Measurements from ENCODE around the gene POU5F1. TPM values are rescaled to one million over a fixed set of nuclear protein-coding genes. Genes with fewer than 3 reads are reported as not detected.
A peak's percentile ranks its signal among the peaks of the same experiment; 100 is the strongest.
"Not testable (repeated sequence)": the region's sequence is repeated elsewhere in the genome, so short reads cannot be mapped to it uniquely, and the experiment has no call there.

The POU5F1 gene
- total and polyA plus RNA-seq, 7 experiments from 2014 or later: 0.18 to 0.46 TPM; not detected in 5

DNA sequence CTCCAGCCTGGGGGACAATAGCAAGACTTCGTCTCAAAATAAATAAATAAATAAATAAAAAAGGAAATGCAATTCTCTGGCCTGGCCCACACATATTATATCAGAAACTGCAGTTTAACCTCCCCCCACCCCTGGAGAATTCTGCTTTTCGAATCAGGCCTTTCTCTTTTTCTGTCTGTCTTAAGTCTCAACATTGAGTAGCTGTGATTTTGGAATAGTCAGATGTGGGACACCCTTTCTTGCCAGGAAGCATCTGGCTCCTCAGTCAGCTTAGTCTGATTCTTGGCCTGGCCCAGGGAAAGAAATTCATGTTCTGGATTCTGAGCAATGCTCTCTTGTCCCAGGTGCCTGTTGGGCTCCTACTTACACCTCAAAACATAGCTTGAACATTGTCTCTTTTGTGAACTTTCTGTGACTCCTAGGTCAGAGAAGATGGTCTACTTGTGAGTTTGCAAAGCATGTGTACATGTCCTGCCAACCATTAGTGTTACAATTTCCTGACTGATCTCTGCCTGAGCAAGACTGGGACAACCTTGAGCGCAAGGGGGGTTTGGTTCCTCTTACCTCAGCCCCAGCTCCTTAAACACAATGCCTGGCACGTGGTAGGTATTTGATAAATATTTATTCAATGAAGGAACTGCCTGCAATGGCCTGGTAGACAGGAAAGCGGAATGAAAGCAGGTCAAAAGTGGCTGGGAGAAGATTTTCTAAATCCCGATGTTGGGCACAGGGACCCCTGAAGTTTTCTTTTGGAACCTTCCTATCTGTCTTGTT is 23.8 kb upstream of the POU5F1 start:
- Histone ChIP-seq H3K4me1 (ENCODE audit: control insufficient read depth in 2 of 2, insufficient read depth in 2 of 2, low read length in 2 of 2) (peaks cover 7 to 10% of the 10 kb centered on the region in 2 donors), H3K36me3 (ENCODE audit: control insufficient read depth in 2 of 3, insufficient read depth in 3 of 3, low read length in 3 of 3) (peaks cover 0 to 15% (median 0%) of the 10 kb centered on the region in 3 experiments), H3K4me3 (ENCODE audit: low read length) (no peak overlapping the region), H3K27ac (ENCODE audit: low read depth, low read length) (no peak overlapping the region), H3K27me3 (ENCODE audit: control insufficient read depth in 2 of 2, insufficient read depth in 2 of 2, low read length in 2 of 2) (no peaks in the 10 kb centered on the region), H3K9me3 (ENCODE audit: control insufficient read depth in 2 of 3, low read length in 3 of 3) (no peaks in the 10 kb centered on the region)
- POLR2A ChIA-PET: interaction anchor here (0.6 to 5.8 kb wide), 9 partner anchors 37 to 1229 kb away, joined by 3 to 131 read pairs (median 3); partner anchors contain the start of genes CCHCR1, PSORS1C2 and TCF19
- H3K36me3 Mint-ChIP-seq: peaks cover 0 to 14% (median 7%) of the 10 kb centered on the region in 5 donors
- H3K27ac Mint-ChIP-seq: peak overlapping the region; percentile 5 to 87 (median 55)
- peak overlapping the region in 8 of 10 donors; percentile 11 to 61 (median 38) for H3K4me3 Mint-ChIP-seq
- H3K4me1 Mint-ChIP-seq: peaks cover 19 to 40% (median 28%) of the 10 kb centered on the region in 7 donors
- H3K27me3 Mint-ChIP-seq: peaks cover 0 to 3% (median 0%) of the 10 kb centered on the region in 5 donors
- ATAC-seq (no peak), DNase-seq (no peak)
- intact Hi-C loops (cut with micrococcal nuclease): no loop called here
- CTCF ChIA-PET: interaction anchor here (0.9 to 5.1 kb wide), 3 partner anchors 9 to 172 kb away, joined by 3 to 79 read pairs (median 3); no protein-coding TSS in a partner anchor
- H3K9me3 Mint-ChIP-seq: peaks cover 0 to 4% (median 0%) of the 10 kb centered on the region in 11 donors

DNA sequence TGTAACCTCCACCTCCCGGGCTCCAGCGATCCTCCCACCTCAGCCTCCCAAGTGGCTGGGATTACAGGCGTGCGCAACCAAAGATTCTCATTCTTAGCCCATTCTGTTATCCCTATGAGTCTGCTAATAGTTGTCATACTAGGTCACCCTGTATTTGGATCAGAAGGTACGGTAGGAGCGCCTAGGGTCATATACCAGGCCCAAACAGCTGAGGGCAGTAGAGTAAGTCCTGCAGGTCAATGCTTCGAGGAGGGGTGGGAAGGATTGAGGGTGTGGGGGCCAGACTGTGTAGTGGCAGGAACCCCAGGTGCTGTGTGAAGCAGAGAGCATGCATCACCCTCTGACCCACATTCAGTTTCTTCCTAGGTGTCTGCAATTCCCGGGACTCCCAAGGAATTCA is 22.7 kb upstream of the POU5F1 start:
- ChIA-PET CTCF (interaction anchor here (0.8 to 5.1 kb wide), 3 partner anchors 49 to 173 kb away, joined by 3 to 79 read pairs (median 11); partner anchors contain the start of gene PSORS1C2), POLR2A (interaction anchor here (1.0 to 1.5 kb wide), 4 partner anchors 56 to 578 kb away, joined by 3 to 4 read pairs (median 4); no protein-coding TSS in a partner anchor)
- Mint-ChIP-seq H3K9me3 (peaks cover 0 to 4% (median 0%) of the 10 kb centered on the region in 11 donors), H3K27me3 (peaks cover 0 to 3% (median 0%) of the 10 kb centered on the region in 5 donors), H3K27ac (peak overlapping the region in 3 of 9 donors; percentile 26 to 68 (median 56)), H3K4me1 (peaks cover 16 to 33% (median 23%) of the 10 kb centered on the region in 7 donors), H3K36me3 (peaks cover 0 to 10% (median 7%) of the 10 kb centered on the region in 5 donors), H3K4me3 (no peak overlapping the region)
- DNase-seq: no peak
- no peak overlapping the region for H3K27ac ChIP-seq (ENCODE audit: low read depth, low read length)
- intact Hi-C loops (cut with micrococcal nuclease): no loop called here
- no peaks in the 10 kb centered on the region for H3K9me3 ChIP-seq (ENCODE audit: control insufficient read depth in 2 of 3, low read length in 3 of 3)
- peaks cover 0 to 15% (median 0%) of the 10 kb centered on the region in 3 experiments for H3K36me3 ChIP-seq (ENCODE audit: control insufficient read depth in 2 of 3, insufficient read depth in 3 of 3, low read length in 3 of 3)
- H3K27me3 ChIP-seq (ENCODE audit: control insufficient read depth in 2 of 2, insufficient read depth in 2 of 2, low read length in 2 of 2): no peaks in the 10 kb centered on the region
- H3K4me1 ChIP-seq (ENCODE audit: control insufficient read depth in 2 of 2, insufficient read depth in 2 of 2, low read length in 2 of 2): peaks cover 3 to 7% of the 10 kb centered on the region in 2 donors
- no peak overlapping the region for H3K4me3 ChIP-seq (ENCODE audit: low read length)
- ATAC-seq: no peak

DNA sequence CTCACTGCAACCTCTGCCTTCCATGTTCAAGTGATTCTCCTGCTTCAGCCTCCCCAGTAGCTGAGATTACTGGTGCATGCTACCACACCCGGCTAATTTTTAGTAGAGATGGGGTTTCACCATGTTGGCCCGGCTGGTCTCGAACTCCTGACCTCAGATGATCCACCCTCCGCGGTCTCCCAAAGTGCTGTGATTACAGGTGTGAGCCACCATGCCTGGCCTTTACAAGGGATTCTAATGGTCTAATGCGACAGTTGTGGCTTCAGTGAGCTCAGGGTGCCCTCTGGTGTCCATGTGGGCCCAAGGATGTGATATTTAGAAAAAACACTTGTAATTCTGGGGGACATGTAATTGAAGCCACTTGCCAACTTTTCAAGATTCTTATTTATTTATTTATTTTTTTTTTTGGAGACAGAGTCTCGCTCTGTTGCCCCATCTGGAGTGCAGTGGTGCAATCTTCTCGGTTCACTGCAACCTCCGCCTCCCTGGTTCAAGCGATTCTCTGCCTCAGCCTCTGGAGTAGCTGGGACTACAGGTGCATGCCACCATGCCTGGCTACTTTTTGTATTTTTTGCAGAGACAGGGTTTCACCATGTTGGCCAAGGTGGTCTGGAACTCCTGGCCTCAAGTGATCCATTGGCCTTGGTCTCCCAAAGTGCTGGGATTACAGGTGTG is 22.1 kb upstream of the POU5F1 start:
- H3K27me3 ChIP-seq (ENCODE audit: control insufficient read depth in 2 of 2, insufficient read depth in 2 of 2, low read length in 2 of 2); H3K4me3 Mint-ChIP-seq; ATAC-seq; H3K4me3 ChIP-seq (ENCODE audit: low read length); H3K36me3 Mint-ChIP-seq; H3K4me1 ChIP-seq (ENCODE audit: control insufficient read depth in 2 of 2, insufficient read depth in 2 of 2, low read length in 2 of 2); H3K9me3 Mint-ChIP-seq; H3K9me3 ChIP-seq (ENCODE audit: control insufficient read depth in 2 of 3, low read length in 3 of 3); H3K27me3 Mint-ChIP-seq; H3K27ac ChIP-seq (ENCODE audit: low read depth, low read length): not testable (repeated sequence)
- Mint-ChIP-seq H3K4me1 (peaks cover 18 to 33% (median 23%) of the 10 kb centered on the region in 7 donors), H3K27ac (peak overlapping the region in 1 of 9 donors; percentile 9)
- intact Hi-C loops (cut with micrococcal nuclease): loop anchor here (1.0 kb wide), 3 partner anchors 33 to 174 kb away; no protein-coding TSS in a partner anchor
- DNase-seq: peak in 8 of 9 donors; percentile 20 to 59 (median 36)
- ChIA-PET CTCF (interaction anchor here (0.7 to 2.0 kb wide), 7 partner anchors 34 to 279 kb away, joined by 3 to 11 read pairs (median 4); partner anchors contain the start of genes CCHCR1, PSORS1C2 and TCF19), POLR2A (interaction anchor here (0.6 to 1.5 kb wide), 5 partner anchors 17 to 173 kb away, joined by 3 to 4 read pairs (median 3); no protein-coding TSS in a partner anchor)
- peaks cover 0 to 15% (median 0%) of the 10 kb centered on the region in 3 experiments for H3K36me3 ChIP-seq (ENCODE audit: control insufficient read depth in 2 of 3, insufficient read depth in 3 of 3, low read length in 3 of 3)

DNA sequence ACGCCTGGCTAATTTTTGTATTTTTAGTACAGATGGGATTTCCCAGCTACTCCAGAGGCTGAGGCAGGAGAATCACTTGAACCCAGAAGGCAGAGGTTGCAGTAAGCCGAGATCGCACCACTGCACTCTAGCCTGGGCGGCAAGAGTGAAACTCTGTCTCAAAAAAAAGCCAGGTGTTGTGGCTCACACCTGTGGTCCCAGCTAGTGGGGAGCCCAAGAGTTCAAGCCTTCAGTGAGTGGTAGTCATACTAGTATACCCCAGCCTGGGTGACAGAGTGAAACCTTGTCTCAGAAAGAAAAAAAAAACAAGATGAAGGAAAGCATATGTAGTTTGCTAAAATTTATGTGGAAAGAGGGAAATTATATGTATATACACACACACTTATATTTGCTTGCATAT is 20.0 kb upstream of the POU5F1 start:
- intact Hi-C loops (cut with micrococcal nuclease): no loop called here
- Mint-ChIP-seq H3K9me3 (peaks cover 0 to 4% (median 0%) of the 10 kb centered on the region in 11 donors), H3K27me3 (no peaks in the 10 kb centered on the region), H3K27ac (no peak overlapping the region), H3K4me1 (peaks cover 8 to 21% (median 11%) of the 10 kb centered on the region in 7 donors), H3K4me3 (no peak overlapping the region), H3K36me3 (peaks cover 0 to 5% (median 3%) of the 10 kb centered on the region in 5 donors)
- ChIA-PET POLR2A (interaction anchor here (0.5 to 0.7 kb wide), 5 partner anchors 26 to 1780 kb away, joined by 3 read pairs; no protein-coding TSS in a partner anchor), CTCF (interaction anchor here (0.7 kb wide), 2 partner anchors 177 to 207 kb away, joined by 3 to 5 read pairs; no protein-coding TSS in a partner anchor)
- no peaks in the 10 kb centered on the region for H3K4me1 ChIP-seq (ENCODE audit: control insufficient read depth in 2 of 2, insufficient read depth in 2 of 2, low read length in 2 of 2)
- no peak overlapping the region for H3K27ac ChIP-seq (ENCODE audit: low read depth, low read length)
- peaks cover 0 to 11% (median 0%) of the 10 kb centered on the region in 3 experiments for H3K36me3 ChIP-seq (ENCODE audit: control insufficient read depth in 2 of 3, insufficient read depth in 3 of 3, low read length in 3 of 3)
- H3K27me3 ChIP-seq (ENCODE audit: control insufficient read depth in 2 of 2, insufficient read depth in 2 of 2, low read length in 2 of 2): no peaks in the 10 kb centered on the region
- no peaks in the 10 kb centered on the region for H3K9me3 ChIP-seq (ENCODE audit: control insufficient read depth in 2 of 3, low read length in 3 of 3)
- H3K4me3 ChIP-seq (ENCODE audit: low read length): no peak overlapping the region
- ATAC-seq (no peak), DNase-seq (no peak)

DNA sequence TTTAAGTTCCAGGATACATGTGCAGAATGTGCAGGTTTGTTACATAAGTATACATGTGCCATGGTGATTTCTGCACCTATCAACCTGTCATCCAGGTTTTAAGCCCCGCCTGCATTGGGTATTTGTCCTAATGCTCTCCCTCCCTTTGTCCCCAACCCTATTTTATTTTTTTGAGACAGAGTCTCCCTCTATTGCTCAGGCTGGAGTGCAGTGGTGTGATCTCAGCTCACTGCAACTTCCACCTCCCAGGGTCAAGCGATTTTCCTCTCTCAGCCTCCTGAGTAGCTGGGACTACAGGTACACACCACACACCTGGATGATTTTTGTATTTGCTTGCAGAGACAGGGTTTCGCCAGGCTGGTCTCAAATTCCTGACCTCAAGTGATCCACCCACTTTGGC is 18.7 kb upstream of the POU5F1 start:
- H3K4me1 ChIP-seq (ENCODE audit: control insufficient read depth in 2 of 2, insufficient read depth in 2 of 2, low read length in 2 of 2); H3K27ac ChIP-seq (ENCODE audit: low read depth, low read length); H3K9me3 Mint-ChIP-seq; ATAC-seq; intact Hi-C loops (cut with micrococcal nuclease); H3K4me3 Mint-ChIP-seq; H3K27ac Mint-ChIP-seq; H3K36me3 ChIP-seq (ENCODE audit: control insufficient read depth in 2 of 3, insufficient read depth in 3 of 3, low read length in 3 of 3); H3K27me3 Mint-ChIP-seq; DNase-seq; H3K9me3 ChIP-seq (ENCODE audit: control insufficient read depth in 2 of 3, low read length in 3 of 3); POLR2A ChIA-PET; H3K4me3 ChIP-seq (ENCODE audit: low read length); H3K36me3 Mint-ChIP-seq; H3K27me3 ChIP-seq (ENCODE audit: control insufficient read depth in 2 of 2, insufficient read depth in 2 of 2, low read length in 2 of 2): not testable (repeated sequence)
- H3K4me1 Mint-ChIP-seq: peaks cover under 1 to 16% (median 3%) of the 10 kb centered on the region in 7 donors
- CTCF ChIA-PET: interaction anchor here (0.7 kb wide), 1 partner anchor 120 kb away, joined by 4 read pairs; no protein-coding TSS in a partner anchor

DNA sequence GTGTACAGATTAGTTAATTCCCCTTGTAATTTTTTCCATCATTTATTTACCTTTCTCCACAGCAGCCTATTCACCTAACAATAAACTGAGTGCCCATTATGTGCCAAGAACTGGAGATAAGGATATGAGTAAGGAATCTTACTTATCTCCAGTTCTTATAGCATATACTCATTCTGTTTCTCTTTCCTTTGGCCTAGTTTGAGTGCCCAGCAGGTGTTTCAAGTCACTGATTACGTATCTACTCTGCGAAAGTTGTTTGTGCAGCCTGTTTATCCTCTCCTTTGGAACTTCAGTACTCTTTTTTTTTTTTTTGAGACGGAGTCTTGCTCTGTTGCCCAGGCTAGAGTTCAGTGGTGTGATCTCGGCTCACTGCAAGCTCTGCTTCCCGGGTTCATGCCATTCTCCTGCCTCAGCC is 17.3 kb upstream of the POU5F1 start:
- ChIA-PET POLR2A (no interaction called here), CTCF (no interaction called here)
- H3K27ac Mint-ChIP-seq: no peak overlapping the region

More for the DNA sequence above, 17.3 kb upstream of the POU5F1 start:
- H3K27me3 Mint-ChIP-seq: no peaks in the 10 kb centered on the region
- no peaks in the 10 kb centered on the region for H3K36me3 Mint-ChIP-seq
- intact Hi-C loops (cut with micrococcal nuclease): no loop called here
- no peaks in the 10 kb centered on the region for H3K36me3 ChIP-seq (ENCODE audit: control insufficient read depth in 2 of 3, insufficient read depth in 3 of 3, low read length in 3 of 3)
- peaks cover 0 to 16% (median 0%) of the 10 kb centered on the region in 7 donors for H3K4me1 Mint-ChIP-seq
- no peak for DNase-seq
- H3K9me3 Mint-ChIP-seq: peaks cover 0 to 1% (median 0%) of the 10 kb centered on the region in 11 donors
- ATAC-seq: no peak
- no peaks in the 10 kb centered on the region for H3K4me1 ChIP-seq (ENCODE audit: control insufficient read depth in 2 of 2, insufficient read depth in 2 of 2, low read length in 2 of 2)
- H3K4me3 ChIP-seq (ENCODE audit: low read length): no peak overlapping the region
- H3K27ac ChIP-seq (ENCODE audit: low read depth, low read length): no peak overlapping the region
- no peaks in the 10 kb centered on the region for H3K27me3 ChIP-seq (ENCODE audit: control insufficient read depth in 2 of 2, insufficient read depth in 2 of 2, low read length in 2 of 2)
- no peak overlapping the region for H3K4me3 Mint-ChIP-seq
- no peaks in the 10 kb centered on the region for H3K9me3 ChIP-seq (ENCODE audit: control insufficient read depth in 2 of 3, low read length in 3 of 3)

Data from naive thymus-derived CD4-positive, alpha-beta T cell (primary cell).